ENCODE results near the gene CFB.

DNA sequence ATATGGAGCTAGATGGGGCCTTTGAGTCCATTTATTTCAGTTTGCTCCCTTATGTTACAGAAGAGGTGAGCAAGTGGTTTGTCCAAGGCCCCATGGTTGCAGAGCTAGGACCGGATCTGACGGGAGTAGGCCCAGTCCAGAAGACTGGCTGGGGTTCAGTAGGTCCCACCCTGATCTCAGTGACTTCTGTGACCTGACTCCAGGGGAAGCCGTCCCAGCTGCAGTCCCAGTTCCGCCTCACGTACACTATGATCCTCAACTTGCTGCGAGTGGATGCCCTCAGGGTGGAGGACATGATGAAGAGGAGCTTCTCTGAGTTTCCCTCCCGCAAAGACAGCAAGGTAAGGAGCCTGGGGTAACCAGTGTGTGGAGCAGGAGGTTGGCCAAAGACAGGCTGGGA lies 20.6 kb downstream of the CFB start:
- TF ChIP-seq SMC3 (conservative IDR thresholded peaks at IDR 0.05; ENCODE audit: insufficient read depth, low read depth, low read length): no peak
- no peak for TF ChIP-seq ZFX (CRISPR knock-in tag; IDR thresholded peaks at IDR 0.05)
- no peak for TF ChIP-seq SIN3A (IDR thresholded peaks at IDR 0.05; ENCODE audit: borderline replicate concordance in 2 of 2, control insufficient read depth in 1 of 2, low read depth in 2 of 2, low read length in 2 of 2)
- no peak for TF ChIP-seq EGR1 (conservative IDR thresholded peaks at IDR 0.05)
- TF ChIP-seq ZNF121 (CRISPR knock-in tag; conservative IDR thresholded peaks at IDR 0.05): no peak
- no peak for TF ChIP-seq SREBF2 (CRISPR knock-in tag; IDR thresholded peaks at IDR 0.05)
- TF ChIP-seq, protein P1, sequence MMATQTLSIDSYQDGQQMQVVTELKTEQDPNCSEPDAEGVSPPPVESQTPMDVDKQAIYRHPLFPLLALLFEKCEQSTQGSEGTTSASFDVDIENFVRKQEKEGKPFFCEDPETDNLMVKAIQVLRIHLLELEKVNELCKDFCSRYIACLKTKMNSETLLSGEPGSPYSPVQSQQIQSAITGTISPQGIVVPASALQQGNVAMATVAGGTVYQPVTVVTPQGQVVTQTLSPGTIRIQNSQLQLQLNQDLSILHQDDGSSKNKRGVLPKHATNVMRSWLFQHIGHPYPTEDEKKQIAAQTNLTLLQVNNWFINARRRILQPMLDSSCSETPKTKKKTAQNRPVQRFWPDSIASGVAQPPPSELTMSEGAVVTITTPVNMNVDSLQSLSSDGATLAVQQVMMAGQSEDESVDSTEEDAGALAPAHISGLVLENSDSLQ (IDR thresholded peaks at IDR 0.05): no peak
- no peak for TF ChIP-seq SRF (CRISPR knock-in tag; IDR thresholded peaks at IDR 0.05)
- TF ChIP-seq KLF10 (CRISPR knock-in tag; IDR thresholded peaks at IDR 0.05): no peak
- no peak for TF ChIP-seq CHD4 (IDR thresholded peaks at IDR 0.05; ENCODE audit: insufficient read depth, insufficient replicate concordance, low read depth, low read length, poor library complexity, severe bottlenecking)
- TF ChIP-seq FOS (IDR thresholded peaks at IDR 0.05; ENCODE audit: extremely low read depth, insufficient read length): no peak
- TF ChIP-seq ZNF589 (CRISPR knock-in tag; IDR thresholded peaks at IDR 0.05; ENCODE audit: low read depth): no peak
- TF ChIP-seq ZNF232 (CRISPR knock-in tag; IDR thresholded peaks at IDR 0.05): no peak
